Keratinocyte (primary cell): ENCODE results near the gene MAMDC2. TPM values are rescaled to one million over a fixed set of nuclear protein-coding genes. Genes with fewer than 3 reads are reported as not detected.

Experiments
- DNase-seq: peaks from one replicate; pipeline ENCODE4 v3.0.0-alpha.2; 2011; ENCODE audit warnings: low read depth, missing footprints, low spot score
- FAIRE-seq: peaks from 2 replicates; lab custom pipeline; 2011; peaks lifted over from hg19 to GRCh38; lab: Jason Lieb, UNC
- H2AFZ ChIP-seq: 2 replicates; pipeline ENCODE4 v1.6.0; 2012; ENCODE audit warnings: low read length, control low read depth, inconsistent platforms; ENCODE audit not compliant: control insufficient read depth
- H3K27ac ChIP-seq: 2 replicates; pipeline ENCODE4 v1.5.1; 2011; ENCODE audit warnings: low read length; ENCODE audit not compliant: control insufficient read depth, insufficient read depth
- H3K27me3 ChIP-seq: 3 replicates; pipeline ENCODE4 v1.6.0; 2011; ENCODE audit warnings: low read length; ENCODE audit not compliant: control insufficient read depth, insufficient read depth; ENCODE audit errors: extremely low read depth
- H3K36me3 ChIP-seq, 2 experiments: 2 replicates in 1 of 2; 3 replicates in 1 of 2; pipeline ENCODE4 v1.5.1; 2011; ENCODE audit warnings: low read length in 2 of 2, mild to moderate bottlenecking in 1 of 2; ENCODE audit not compliant: control insufficient read depth in 2 of 2, insufficient read depth in 2 of 2; ENCODE audit errors: extremely low read depth in 1 of 2
- H3K4me1 ChIP-seq: 3 replicates; pipeline ENCODE4 v1.5.1; 2011; ENCODE audit warnings: low read length; ENCODE audit not compliant: control insufficient read depth, insufficient read depth; ENCODE audit errors: extremely low read depth
- H3K4me2 ChIP-seq: 3 replicates; pipeline ENCODE4 v1.6.0; 2011; ENCODE audit warnings: low read depth, low read length; ENCODE audit not compliant: control insufficient read depth, insufficient read depth; ENCODE audit errors: extremely low read depth
- H3K4me3 ChIP-seq, 3 experiments: fragments of 200-600 bp in 1 of 3; sonication (generic) in 1 of 3; 2 replicates in 2 of 3; 3 replicates in 1 of 3; pipeline ENCODE4 v1.5.1; 2011 to 2016; ENCODE audit warnings: low read length in 3 of 3, mild to moderate bottlenecking in 3 of 3, control low read depth in 2 of 3, inconsistent platforms in 1 of 3, low read depth in 1 of 3, mixed read lengths in 1 of 3, mixed run types in 1 of 3, moderate library complexity in 1 of 3; ENCODE audit not compliant: control insufficient read depth in 2 of 3, insufficient read depth in 2 of 3; ENCODE audit errors: extremely low read depth in 1 of 3
- H3K79me2 ChIP-seq: 2 replicates; pipeline ENCODE4 v1.6.0; 2012; ENCODE audit warnings: low read length; ENCODE audit not compliant: control insufficient read depth, insufficient read depth
- H3K9ac ChIP-seq: 3 replicates; pipeline ENCODE4 v1.6.0; 2011; ENCODE audit warnings: low read length; ENCODE audit not compliant: control insufficient read depth, insufficient read depth; ENCODE audit errors: extremely low read depth
- H3K9me1 ChIP-seq: 3 replicates; pipeline ENCODE4 v1.6.0; 2011; ENCODE audit warnings: low read length; ENCODE audit not compliant: control insufficient read depth, insufficient read depth; ENCODE audit errors: extremely low read depth
- H3K9me3 ChIP-seq: 2 replicates; pipeline ENCODE4 v1.5.1; 2012; ENCODE audit warnings: low read depth, low read length; ENCODE audit not compliant: control insufficient read depth
- H4K20me1 ChIP-seq: 3 replicates; pipeline ENCODE4 v1.6.0; 2011; ENCODE audit warnings: low read length; ENCODE audit not compliant: control insufficient read depth, insufficient read depth; ENCODE audit errors: extremely low read depth
- EZH2 ChIP-seq: IDR thresholded peaks from one replicate; pipeline ENCODE4 v1.6.1; 2012; ENCODE audit warnings: inconsistent platforms, mild to moderate bottlenecking, low read length, moderate library complexity
- dilution Hi-C: fragments of 300-500 bp; cut with MboI; formaldehyde crosslinking; loops from one replicate; pipeline ENCODE4 v1.7.0; 2020; ENCODE audit warnings: low sequenced_read_pairs; ENCODE audit not compliant: extremely low pct_ligation_motif_present
- polyA plus RNA-seq, 5 experiments: library from polyadenylated mRNA; depleted of rRNA in 3 of 5; stranded (reverse) in 3 of 5; stranded (forward) in 1 of 5; unstranded in 1 of 5; fragments of >200 nt; gene quantifications; 1 replicate in 1 of 5; 2 replicates in 3 of 5; 3 replicates in 1 of 5; pipeline versions ENCODE4 v1.2.1 to v1.2.3, GENCODE V29; 2011 to 2012; ENCODE audit warnings: missing spikeins in 2 of 5, low read depth in 1 of 5, low replicate concordance in 1 of 5
- TF ChIP-seq, protein P1 (sequence below), 3 experiments: IDR thresholded peaks in 1 of 3; conservative IDR thresholded peaks in 1 of 3; optimal IDR thresholded peaks in 1 of 3; 2 replicates in 2 of 3; 3 replicates in 1 of 3; pipeline versions ENCODE3 to v1.5.1; 2011; ENCODE audit warnings: low read length in 3 of 3, mild to moderate bottlenecking in 3 of 3, moderate library complexity in 2 of 3, control low read depth in 1 of 3, inconsistent platforms in 1 of 3; ENCODE audit not compliant: insufficient read depth in 2 of 3; ENCODE audit errors: extremely low read depth in 1 of 3

Gene MAMDC2
- polyA plus RNA-seq, 1 donor (not counting 4 experiments of a cell fraction or from before 2014, with no cell fraction given) = 4.2 TPM

- Histone ChIP-seq H3K79me2 (no peaks in the 10 kb centered on the region), H3K4me1 (peaks cover 58% of the 10 kb centered on the region), H3K27me3 (no peaks in the 10 kb centered on the region), H3K4me2 (no peak overlapping the region), H2AFZ (no peak overlapping the region), H3K4me3 (no peak overlapping the region), H4K20me1 (no peaks in the 10 kb centered on the region), H3K9me1 (no peaks in the 10 kb centered on the region), H3K9me3 (no peaks in the 10 kb centered on the region), H3K9ac (no peak overlapping the region), H3K36me3 (no peaks in the 10 kb centered on the region), H3K27ac (no peak overlapping the region)
- TF ChIP-seq, protein P1, sequence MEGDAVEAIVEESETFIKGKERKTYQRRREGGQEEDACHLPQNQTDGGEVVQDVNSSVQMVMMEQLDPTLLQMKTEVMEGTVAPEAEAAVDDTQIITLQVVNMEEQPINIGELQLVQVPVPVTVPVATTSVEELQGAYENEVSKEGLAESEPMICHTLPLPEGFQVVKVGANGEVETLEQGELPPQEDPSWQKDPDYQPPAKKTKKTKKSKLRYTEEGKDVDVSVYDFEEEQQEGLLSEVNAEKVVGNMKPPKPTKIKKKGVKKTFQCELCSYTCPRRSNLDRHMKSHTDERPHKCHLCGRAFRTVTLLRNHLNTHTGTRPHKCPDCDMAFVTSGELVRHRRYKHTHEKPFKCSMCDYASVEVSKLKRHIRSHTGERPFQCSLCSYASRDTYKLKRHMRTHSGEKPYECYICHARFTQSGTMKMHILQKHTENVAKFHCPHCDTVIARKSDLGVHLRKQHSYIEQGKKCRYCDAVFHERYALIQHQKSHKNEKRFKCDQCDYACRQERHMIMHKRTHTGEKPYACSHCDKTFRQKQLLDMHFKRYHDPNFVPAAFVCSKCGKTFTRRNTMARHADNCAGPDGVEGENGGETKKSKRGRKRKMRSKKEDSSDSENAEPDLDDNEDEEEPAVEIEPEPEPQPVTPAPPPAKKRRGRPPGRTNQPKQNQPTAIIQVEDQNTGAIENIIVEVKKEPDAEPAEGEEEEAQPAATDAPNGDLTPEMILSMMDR (optimal IDR thresholded peaks at IDR 0.05 in 1 of 3, IDR thresholded peaks at IDR 0.05 in 1 of 3, conservative IDR thresholded peaks at IDR 0.05 in 1 of 3; ENCODE audit: extremely low read depth in 1 of 3, insufficient read depth in 2 of 3, low read length in 3 of 3) = peak; percentile 80 to 92 (median 85)
- no peak for TF ChIP-seq EZH2
- FAIRE-seq (peak; percentile 85), DNase-seq (no peak)
- dilution Hi-C loops = loop anchor here (25.0 kb wide), 1 partner anchor 151 kb away; no protein-coding TSS in a partner anchor
Measured at GRCh38 chr9:70113403-70114022, 69.9 kb downstream of the MAMDC2 start.

DNA sequence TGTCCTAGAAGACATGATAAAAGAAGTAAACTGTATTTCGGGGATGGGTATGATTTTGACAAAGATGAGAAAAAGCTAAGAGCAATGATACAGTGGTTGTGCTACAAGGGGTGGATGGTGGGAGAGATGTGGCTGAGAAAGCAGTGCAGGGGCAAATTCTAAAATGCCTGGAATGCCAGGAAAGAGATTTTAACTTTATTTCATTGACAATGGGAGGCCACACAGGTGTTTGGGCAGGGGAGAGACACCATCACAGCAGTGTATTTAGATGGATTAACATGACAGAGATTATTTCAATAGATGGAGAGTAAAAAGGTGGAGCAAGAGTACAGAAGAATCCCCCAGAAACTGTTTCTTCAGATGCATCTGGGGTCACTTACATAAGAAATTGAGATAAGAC, 71.2 kb downstream of the MAMDC2 start:
- H4K20me1 ChIP-seq = no peaks in the 10 kb centered on the region
- H3K4me1 ChIP-seq = peaks cover 69% of the 10 kb centered on the region
- TF ChIP-seq, protein P1 (optimal IDR thresholded peaks at IDR 0.05 in 1 of 3, IDR thresholded peaks at IDR 0.05 in 1 of 3, conservative IDR thresholded peaks at IDR 0.05 in 1 of 3; ENCODE audit: extremely low read depth in 1 of 3, insufficient read depth in 2 of 3, low read length in 3 of 3) = no peak
- TF ChIP-seq EZH2 = no peak
- H3K9me3 ChIP-seq = no peaks in the 10 kb centered on the region
- dilution Hi-C loops = loop anchor here (25.0 kb wide), 1 partner anchor 153 kb away; no protein-coding TSS in a partner anchor
- no peak for FAIRE-seq
- H3K4me2 ChIP-seq = no peak overlapping the region
- H3K27ac ChIP-seq = no peak overlapping the region
- DNase-seq = no peak
- H3K9me1 ChIP-seq = no peaks in the 10 kb centered on the region
- H3K79me2 ChIP-seq = no peaks in the 10 kb centered on the region
- no peak overlapping the region for H2AFZ ChIP-seq
- no peaks in the 10 kb centered on the region for H3K27me3 ChIP-seq
- no peak overlapping the region for H3K9ac ChIP-seq
- no peak overlapping the region for H3K4me3 ChIP-seq
- H3K36me3 ChIP-seq = no peaks in the 10 kb centered on the region
